GM12873 (cell line): ENCODE data around the gene ELOB.

Source experiments
- TF ChIP-seq, protein P1 (sequence below): IDR thresholded peaks from 2 replicates; pipeline ENCODE4 v1.5.1; 2012; ENCODE audit warnings: low read depth, mild to moderate bottlenecking, moderate library complexity, low read length, control low read depth; ENCODE audit not compliant: insufficient read depth; ENCODE audit errors: missing control alignments

The ELOB gene

DNA sequence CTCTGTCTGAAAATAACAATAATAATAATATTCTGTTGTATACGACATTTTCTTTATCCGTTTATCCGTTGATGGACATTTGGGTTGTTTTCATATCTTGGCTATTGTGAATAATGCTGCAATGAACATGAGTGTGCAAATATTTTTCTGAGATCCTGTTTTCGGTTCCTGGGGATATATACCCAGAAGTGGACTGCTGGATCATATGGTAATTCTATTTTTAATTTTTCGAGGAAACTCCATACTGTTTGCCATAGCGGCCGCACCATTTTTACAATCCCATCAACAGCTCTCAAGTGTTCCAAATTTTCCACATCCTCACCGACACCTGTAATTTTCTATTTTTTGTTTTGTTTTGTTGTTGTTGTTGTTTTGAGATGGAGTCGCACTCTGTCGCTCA, 15.9 kb upstream of the ELOB start:
- TF ChIP-seq, protein P1, sequence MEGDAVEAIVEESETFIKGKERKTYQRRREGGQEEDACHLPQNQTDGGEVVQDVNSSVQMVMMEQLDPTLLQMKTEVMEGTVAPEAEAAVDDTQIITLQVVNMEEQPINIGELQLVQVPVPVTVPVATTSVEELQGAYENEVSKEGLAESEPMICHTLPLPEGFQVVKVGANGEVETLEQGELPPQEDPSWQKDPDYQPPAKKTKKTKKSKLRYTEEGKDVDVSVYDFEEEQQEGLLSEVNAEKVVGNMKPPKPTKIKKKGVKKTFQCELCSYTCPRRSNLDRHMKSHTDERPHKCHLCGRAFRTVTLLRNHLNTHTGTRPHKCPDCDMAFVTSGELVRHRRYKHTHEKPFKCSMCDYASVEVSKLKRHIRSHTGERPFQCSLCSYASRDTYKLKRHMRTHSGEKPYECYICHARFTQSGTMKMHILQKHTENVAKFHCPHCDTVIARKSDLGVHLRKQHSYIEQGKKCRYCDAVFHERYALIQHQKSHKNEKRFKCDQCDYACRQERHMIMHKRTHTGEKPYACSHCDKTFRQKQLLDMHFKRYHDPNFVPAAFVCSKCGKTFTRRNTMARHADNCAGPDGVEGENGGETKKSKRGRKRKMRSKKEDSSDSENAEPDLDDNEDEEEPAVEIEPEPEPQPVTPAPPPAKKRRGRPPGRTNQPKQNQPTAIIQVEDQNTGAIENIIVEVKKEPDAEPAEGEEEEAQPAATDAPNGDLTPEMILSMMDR: no peak

DNA sequence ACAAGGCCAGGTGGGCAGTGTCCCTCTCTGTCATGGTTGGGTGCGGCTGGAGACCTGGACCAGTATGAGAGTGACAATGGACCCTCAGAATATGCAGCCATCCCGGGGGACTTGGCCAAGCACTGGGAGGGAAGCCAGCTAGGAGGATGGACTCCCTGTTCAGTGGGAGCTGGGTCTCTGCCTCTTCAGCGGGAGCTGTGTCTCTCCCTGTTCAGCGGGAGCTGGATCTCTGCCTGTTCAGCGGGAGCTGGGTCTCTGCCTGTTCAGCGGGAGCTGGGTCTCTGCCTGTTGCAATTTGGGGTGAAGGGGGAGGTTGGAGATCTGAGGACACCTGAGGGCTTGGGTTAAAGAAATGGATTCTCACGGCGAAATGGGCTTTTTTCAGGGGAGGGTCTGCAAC, 14.1 kb upstream of the ELOB start:
- TF ChIP-seq, protein P1: no peak

DNA sequence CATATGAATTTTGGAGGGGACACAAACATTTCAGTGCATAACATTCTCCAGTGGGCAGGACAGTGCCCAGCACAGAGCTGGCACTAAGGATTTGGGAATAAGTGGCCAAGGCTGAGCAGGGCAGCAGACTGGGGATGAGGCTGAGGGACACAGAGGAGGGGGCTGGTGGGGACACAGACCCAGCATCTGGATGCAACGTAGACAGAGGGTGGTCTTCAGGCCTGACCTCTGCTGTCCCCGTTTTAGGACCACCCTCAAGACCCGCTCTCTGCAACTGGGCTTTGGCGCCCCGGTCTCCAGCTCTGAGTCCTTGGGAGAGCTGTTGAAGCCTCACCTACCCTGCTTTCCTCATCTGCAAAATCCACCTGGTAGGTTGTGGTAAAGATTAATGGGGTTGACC, 13.6 kb upstream of the ELOB start:
- TF ChIP-seq, protein P1: no peak

DNA sequence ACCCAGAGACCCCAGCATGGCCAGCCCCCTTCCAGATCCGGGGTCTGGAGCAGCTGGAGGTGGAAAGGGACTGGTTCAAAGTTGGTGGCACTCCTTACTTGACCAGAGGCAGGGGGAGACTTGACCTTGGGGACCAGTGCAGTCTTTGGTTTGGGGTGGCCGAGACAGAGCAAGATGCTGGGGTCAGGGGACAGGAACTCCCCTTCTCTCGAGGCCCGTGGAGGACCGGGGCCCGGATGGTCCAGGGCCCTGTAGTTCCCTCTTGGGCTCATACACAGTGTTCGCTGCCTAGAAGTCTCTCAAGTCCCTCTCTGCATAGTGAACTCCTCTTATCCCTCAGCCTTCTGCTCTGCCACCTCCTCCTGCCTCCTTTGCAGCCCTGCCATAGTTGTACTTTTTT, 10.9 kb upstream of the ELOB start:
- TF ChIP-seq, protein P1: no peak

DNA sequence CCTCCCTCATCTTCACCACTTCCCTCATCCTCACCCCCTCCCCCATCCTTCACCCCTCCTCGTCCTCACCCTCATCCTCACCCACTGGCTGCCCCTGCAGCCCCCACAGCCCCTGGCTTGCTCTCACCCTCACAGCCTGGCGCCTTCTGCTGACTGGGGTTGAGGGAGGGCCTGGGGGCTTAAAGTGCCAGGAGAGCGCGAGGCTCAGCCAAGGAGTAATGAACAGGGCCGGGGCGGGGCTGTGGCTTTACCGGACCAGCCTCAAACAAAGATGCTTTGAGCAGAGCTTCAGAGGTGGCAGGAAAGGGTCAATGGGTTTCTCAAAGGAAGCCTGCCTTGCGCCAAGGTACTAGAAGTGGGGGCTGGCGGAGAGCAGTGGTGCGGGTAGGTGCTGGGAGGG, 10.3 kb upstream of the ELOB start, which contains the start of gene PRSS33:
Gene PRSS33 (minus strand): TSS at position 155 of the 400 bp plus-strand sequence. CDS start 1,013 bp downstream, outside the sequence.
- TF ChIP-seq, protein P1: no peak

DNA sequence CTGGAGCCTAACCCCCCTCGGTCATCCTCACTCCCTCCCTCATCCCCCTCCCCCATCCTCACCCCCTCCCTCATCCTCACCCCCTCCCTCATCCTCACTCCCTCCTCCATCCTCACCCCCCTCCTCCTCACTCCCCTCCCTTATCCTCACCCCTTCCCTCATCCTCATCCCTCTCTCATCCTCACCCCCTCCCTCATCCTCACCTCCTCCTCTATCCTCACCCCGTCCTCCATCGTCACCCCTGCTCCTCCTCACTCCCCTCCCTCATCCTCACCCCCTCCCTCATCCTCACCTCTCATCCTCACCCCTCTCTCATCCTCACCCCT, 9.7 kb upstream of the ELOB start:
- TF ChIP-seq, protein P1: no peak

DNA sequence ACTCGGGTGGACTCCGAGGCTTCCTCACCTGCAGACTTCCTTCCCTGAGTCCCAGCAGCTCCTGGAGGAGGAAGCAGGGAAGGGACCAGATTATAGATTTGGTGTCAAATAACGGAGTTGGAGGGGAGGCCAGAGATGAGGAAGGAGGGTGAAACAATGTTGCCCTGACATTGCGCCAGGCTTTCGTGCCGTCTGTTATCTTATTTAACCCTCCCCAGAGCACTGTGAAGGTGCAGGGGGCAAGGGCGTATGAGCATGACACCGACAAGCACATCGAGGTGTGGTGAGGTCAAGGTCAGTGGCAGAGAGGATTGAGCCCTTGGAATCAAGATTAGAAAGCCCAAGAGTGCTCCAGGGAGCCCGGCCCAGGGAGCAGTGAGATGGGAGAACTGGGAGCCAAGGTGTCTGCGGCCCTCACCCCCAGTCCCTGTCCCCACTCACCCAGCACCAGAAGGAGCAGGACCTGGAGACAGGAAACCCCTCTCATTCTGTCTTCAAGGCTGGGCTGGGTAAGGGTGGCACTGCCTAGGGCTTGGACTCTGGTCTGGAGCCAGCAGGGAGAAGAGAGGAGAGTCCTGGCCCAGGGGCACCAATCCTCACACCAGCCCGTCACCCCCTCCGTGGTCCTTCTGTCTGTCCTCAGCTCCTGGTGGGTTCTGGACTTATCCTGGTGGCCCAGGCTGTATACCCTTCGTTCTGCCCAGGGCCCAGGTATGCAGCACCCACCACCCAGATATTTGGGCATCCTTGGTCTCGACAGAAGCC, 9.2 kb upstream of the ELOB start:
- TF ChIP-seq, protein P1: no peak
